GM12878 (cell line): ENCODE measurements around the gene AVP.
"Not testable (repeated sequence)": the region's sequence is repeated elsewhere in the genome, so short reads cannot be mapped to it uniquely, and the experiment has no call there.

Experiments
- CBFB ChIP-seq: IDR thresholded peaks from 2 replicates; pipeline ENCODE4 v1.6.1; 2016; ENCODE audit warnings: antibody characterized with exemption, low read depth
- CEBPB ChIP-seq, 2 experiments: fragments of 150-350 bp in 1 of 2; IDR thresholded peaks; 2 replicates each; pipeline ENCODE4 v1.6.1; 2012 to 2014; ENCODE audit warnings: low read depth in 2 of 2, low read length in 2 of 2, borderline replicate concordance in 1 of 2, inconsistent platforms in 1 of 2
- CTCF ChIP-seq, 3 experiments: IDR thresholded peaks in 2 of 3; conservative IDR thresholded peaks in 1 of 3; 2 replicates each; pipeline ENCODE4 v1.5.1; 2011; ENCODE audit warnings: low read depth in 3 of 3, low read length in 3 of 3, mild to moderate bottlenecking in 3 of 3, control low read depth in 2 of 3, moderate library complexity in 2 of 3, inconsistent platforms in 1 of 3, mixed read lengths in 1 of 3; ENCODE audit not compliant: control insufficient read depth in 2 of 3, insufficient read depth in 1 of 3; ENCODE audit errors: extremely low read depth in 1 of 3
- JUND ChIP-seq: IDR thresholded peaks from 2 replicates; pipeline ENCODE4 v1.6.1; 2012; ENCODE audit warnings: low read depth, mild to moderate bottlenecking, low read length, improper control_type of control experiment, moderate library complexity
- RAD21 ChIP-seq: IDR thresholded peaks from 2 replicates; pipeline ENCODE4 v1.6.1; 2011; ENCODE audit warnings: mild to moderate bottlenecking, low read depth, low read length, moderate library complexity; ENCODE audit not compliant: insufficient read depth
- RBBP5 ChIP-seq: fragments of 200-600 bp; sonication (generic); conservative IDR thresholded peaks from 2 replicates; pipeline ENCODE4 v1.6.1; 2016
- RELB ChIP-seq: fragments of 450-650 bp; IDR thresholded peaks from 2 replicates; pipeline ENCODE4 v1.6.1; 2017; ENCODE audit warnings: low read depth, mild to moderate bottlenecking, moderate library complexity
- REST ChIP-seq: IDR thresholded peaks from 2 replicates; pipeline ENCODE4 v1.6.1; 2012; ENCODE audit warnings: mild to moderate bottlenecking, low read depth, low read length
- RFX5 ChIP-seq: IDR thresholded peaks from 2 replicates; pipeline ENCODE4 v1.6.1; 2011; ENCODE audit warnings: low read depth, low read length, improper control_type of control experiment
- SIX5 ChIP-seq: IDR thresholded peaks from 2 replicates; pipeline ENCODE4 v1.6.1; 2011; ENCODE audit warnings: mild to moderate bottlenecking, low read depth, low read length, moderate library complexity; ENCODE audit not compliant: severe bottlenecking
- SMAD1 ChIP-seq: fragments of 450-650 bp; IDR thresholded peaks from 2 replicates; pipeline ENCODE4 v1.6.1; 2018; ENCODE audit warnings: mild to moderate bottlenecking, low read depth; ENCODE audit not compliant: partially characterized antibody
- SP1 ChIP-seq: IDR thresholded peaks from one replicate; pipeline ENCODE4 v1.6.1; 2011; ENCODE audit warnings: low read depth, low read length
- SRF ChIP-seq, 2 experiments: IDR thresholded peaks; 2 replicates each; pipeline ENCODE4 v1.6.1; 2011; ENCODE audit warnings: low read depth in 2 of 2, low read length in 2 of 2, mild to moderate bottlenecking in 1 of 2, moderate library complexity in 1 of 2

- TF ChIP-seq JUND; RFX5; RELB; CTCF (IDR thresholded peaks at IDR 0.05 in 2 of 3, conservative IDR thresholded peaks at IDR 0.05 in 1 of 3; ENCODE audit: control insufficient read depth in 2 of 3, extremely low read depth in 1 of 3, insufficient read depth in 1 of 3, low read depth in 3 of 3, low read length in 3 of 3); REST; SP1; CEBPB (IDR thresholded peaks at IDR 0.05; ENCODE audit: borderline replicate concordance in 1 of 2, low read depth in 2 of 2, low read length in 2 of 2); SMAD1; CBFB; RBBP5; RAD21; SRF (IDR thresholded peaks at IDR 0.05; ENCODE audit: low read depth in 2 of 2, low read length in 2 of 2); SIX5: not testable (repeated sequence)
Observed at GRCh38 chr20:3064119-3064518, 20.4 kb downstream of the AVP start.
